Liver (tissue), 3 donors: ENCODE data around the gene ADCY2.

Source experiments
- CTCF ChIP-seq: fragments of 150-350 bp; IDR thresholded peaks from 2 replicates; pipeline ENCODE4 v1.5.1; 2017; ENCODE audit warnings: improper control_type of control experiment, low read depth, low read length; ENCODE audit not compliant: missing input control
- EGR1 ChIP-seq, 2 donors: IDR thresholded peaks; 2 replicates each; pipeline ENCODE4 v1.6.1; 2016 to 2018; ENCODE audit warnings: antibody characterized with exemption in 2 of 2, low read depth in 2 of 2
- GABPA ChIP-seq, 2 donors: IDR thresholded peaks in 1 of 2; conservative IDR thresholded peaks in 1 of 2; 2 replicates each; pipeline ENCODE4 v1.6.1; 2016; ENCODE audit warnings: antibody characterized with exemption in 2 of 2, mild to moderate bottlenecking in 1 of 2, moderate library complexity in 1 of 2
- JUND ChIP-seq, 2 donors: IDR thresholded peaks; 2 replicates each; pipeline ENCODE4 v1.6.1; 2016; ENCODE audit warnings: antibody characterized with exemption in 2 of 2
- MAX ChIP-seq: IDR thresholded peaks from 2 replicates; pipeline ENCODE4 v1.6.1; 2016; ENCODE audit warnings: antibody characterized with exemption
- RAD21 ChIP-seq, 2 donors: IDR thresholded peaks; 2 replicates each; pipeline ENCODE4 v1.6.1; 2016; ENCODE audit warnings: antibody characterized with exemption in 2 of 2, mild to moderate bottlenecking in 2 of 2
- REST ChIP-seq: IDR thresholded peaks from 2 replicates; pipeline ENCODE4 v1.6.1; 2016; ENCODE audit warnings: antibody characterized with exemption, mild to moderate bottlenecking
- RXRA ChIP-seq, 2 donors: IDR thresholded peaks; 2 replicates each; pipeline ENCODE4 v1.6.1; 2017 to 2018; ENCODE audit warnings: antibody characterized with exemption in 2 of 2, mild to moderate bottlenecking in 1 of 2
- SP1 ChIP-seq: IDR thresholded peaks from 2 replicates; pipeline ENCODE4 v1.6.1; 2018; ENCODE audit warnings: antibody characterized with exemption, mild to moderate bottlenecking
- YY1 ChIP-seq: IDR thresholded peaks from 2 replicates; pipeline ENCODE4 v1.6.1; 2016; ENCODE audit warnings: antibody characterized with exemption, mild to moderate bottlenecking
- donor health status: healthy.
- donor health status: healthy.

GRCh38 chr5:7755958-7756357 is 360.0 kb downstream of the ADCY2 start:
- TF ChIP-seq CTCF (no peak), YY1 (no peak), RAD21 (IDR thresholded peaks at IDR 0.05) (no peak), REST (no peak), SP1 (no peak), MAX (no peak), EGR1 (IDR thresholded peaks at IDR 0.05; ENCODE audit: low read depth in 2 of 2) (no peak), RXRA (IDR thresholded peaks at IDR 0.05) (no peak), GABPA (IDR thresholded peaks at IDR 0.05 in 1 of 2, conservative IDR thresholded peaks at IDR 0.05 in 1 of 2) (no peak), JUND (IDR thresholded peaks at IDR 0.05) (no peak)
